GM10847 (cell line): ENCODE measurements around the gene GPC6.

ENCODE experiments used
- POLR2A ChIP-seq: IDR thresholded peaks from 2 replicates; pipeline ENCODE4 v1.6.1; 2011; ENCODE audit not compliant: insufficient read length; ENCODE audit errors: extremely low read depth

The GPC6 gene

GRCh38 chr13:93283255-93283654, 56.6 kb downstream of the GPC6 start:
- TF ChIP-seq POLR2A = no peak

- no peak for TF ChIP-seq POLR2A
These were observed 57.5 kb downstream of the GPC6 start for GRCh38 chr13:93284064-93284463.

DNA sequence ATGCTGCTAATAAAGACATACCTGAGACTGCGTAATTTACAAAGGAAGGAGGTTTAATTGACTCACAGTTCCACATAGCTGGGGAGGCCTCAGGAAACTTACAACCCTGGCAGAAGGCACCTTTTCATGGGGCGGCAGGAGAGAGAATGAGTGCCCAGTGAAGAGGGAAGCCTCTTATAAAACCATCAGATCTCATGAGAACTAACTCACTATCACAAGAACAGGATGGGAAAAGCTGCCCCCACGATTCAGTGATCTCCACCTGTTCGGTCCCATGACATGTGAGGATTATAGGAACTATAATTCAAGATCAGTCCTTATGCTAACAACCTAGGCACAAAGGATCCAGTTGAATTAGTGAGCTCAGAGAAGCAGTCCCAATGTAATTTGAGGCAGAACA, 59.4 kb downstream of the GPC6 start:
- TF ChIP-seq POLR2A = no peak

GRCh38 chr13:93289053-93289452, 62.4 kb downstream of the GPC6 start:
- TF ChIP-seq POLR2A = no peak

GRCh38 chr13:93289842-93290241, 63.2 kb downstream of the GPC6 start:
- TF ChIP-seq POLR2A = no peak

- no peak for TF ChIP-seq POLR2A
These were observed 63.9 kb downstream of the GPC6 start for GRCh38 chr13:93290503-93290902.

GRCh38 chr13:93292366-93292765, 65.8 kb downstream of the GPC6 start:
- no peak for TF ChIP-seq POLR2A

DNA sequence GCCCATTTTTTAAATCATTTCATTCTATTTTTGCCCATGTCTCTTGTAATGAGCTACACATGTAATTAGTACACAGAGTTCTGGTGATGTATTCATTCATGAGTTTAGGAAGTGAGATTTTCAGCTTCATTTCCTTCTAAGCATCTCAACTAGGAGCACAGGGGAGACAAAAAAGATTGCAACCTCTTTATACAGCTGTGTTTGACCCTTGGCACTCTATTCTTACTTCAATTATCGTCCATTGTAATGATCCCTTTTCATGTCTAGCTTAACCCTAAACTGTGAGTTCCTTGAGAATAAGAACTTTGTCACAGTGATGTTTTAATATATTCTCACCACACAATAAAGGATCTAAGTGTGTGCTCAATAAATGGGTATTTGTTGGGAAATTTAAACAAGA, 67.1 kb downstream of the GPC6 start:
- no peak for TF ChIP-seq POLR2A

GRCh38 chr13:93296584-93296983, 70.0 kb downstream of the GPC6 start:
- no peak for TF ChIP-seq POLR2A

DNA sequence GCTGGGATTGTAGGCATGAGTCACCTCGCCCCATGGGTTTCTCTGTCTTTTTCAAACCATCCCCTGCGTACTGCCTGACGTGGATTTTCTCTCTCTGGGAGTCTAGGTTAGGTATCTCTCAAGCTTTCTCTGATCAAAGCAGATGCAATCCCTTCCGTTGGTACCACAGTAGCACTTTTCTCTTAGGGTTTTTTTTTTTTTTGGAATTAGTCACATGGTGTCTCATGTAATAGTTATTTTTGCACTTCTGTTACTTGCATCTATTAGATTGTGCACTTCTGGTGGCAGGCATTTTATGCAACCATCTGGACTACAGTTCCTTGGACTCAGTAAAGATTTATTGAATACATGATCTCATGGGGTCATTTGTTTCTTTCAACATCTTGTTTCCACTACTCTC, 72.1 kb downstream of the GPC6 start:
- no peak for TF ChIP-seq POLR2A

DNA sequence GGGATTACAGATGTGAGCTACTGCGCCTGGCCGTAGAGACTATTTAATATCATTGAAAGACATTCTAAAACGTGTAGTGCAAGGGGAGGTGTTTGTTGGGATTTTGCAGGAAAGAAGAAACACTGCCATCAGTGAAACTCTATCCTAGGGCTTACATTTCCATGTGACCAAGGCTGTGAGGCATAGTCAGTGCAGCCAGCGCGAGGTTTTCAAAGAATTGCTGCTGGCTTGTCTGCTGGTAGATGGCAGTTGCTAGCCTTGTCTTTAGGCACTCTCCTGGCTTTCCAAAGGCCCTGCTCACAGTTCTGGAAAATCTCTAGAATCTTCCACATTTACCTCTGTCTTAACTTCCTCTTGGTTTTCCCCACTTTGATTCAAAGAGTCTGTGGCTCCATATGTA, 77.5 kb downstream of the GPC6 start:
- TF ChIP-seq POLR2A = no peak

DNA sequence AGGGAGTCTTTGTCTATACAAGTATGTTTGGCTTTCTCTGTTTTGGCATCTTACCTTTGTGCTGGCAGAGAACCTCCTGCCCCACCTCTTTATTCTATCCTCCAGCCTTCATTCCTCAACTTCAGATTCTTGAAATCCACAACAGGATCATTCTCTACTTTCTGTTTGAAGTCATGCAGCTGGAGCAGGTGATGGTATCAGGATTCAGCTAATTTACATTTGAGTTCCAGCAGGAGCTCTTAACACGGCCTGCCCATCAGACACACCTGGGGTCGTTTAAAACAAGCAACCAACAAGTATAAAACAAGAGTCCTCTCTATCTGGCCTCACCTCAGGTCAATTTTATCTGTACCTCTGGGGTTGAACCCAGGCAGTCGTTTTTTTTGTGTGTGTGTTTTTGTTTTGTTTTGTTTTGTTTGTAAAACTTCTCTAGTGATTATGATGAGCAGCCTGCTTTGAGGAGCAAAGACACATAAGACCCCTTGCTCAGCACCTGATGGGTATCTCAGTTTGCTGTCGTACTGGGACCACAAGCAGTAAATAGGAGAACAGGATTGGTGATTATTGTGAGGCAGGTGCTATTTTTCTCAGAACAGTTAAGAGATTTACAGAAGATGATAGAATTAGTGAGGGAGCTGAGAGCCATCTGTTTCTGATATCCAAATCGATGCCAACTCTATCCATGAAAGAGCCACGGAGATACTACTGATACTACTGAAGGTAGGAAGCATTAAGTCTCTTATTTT, 78.4 kb downstream of the GPC6 start:
- no peak for TF ChIP-seq POLR2A

DNA sequence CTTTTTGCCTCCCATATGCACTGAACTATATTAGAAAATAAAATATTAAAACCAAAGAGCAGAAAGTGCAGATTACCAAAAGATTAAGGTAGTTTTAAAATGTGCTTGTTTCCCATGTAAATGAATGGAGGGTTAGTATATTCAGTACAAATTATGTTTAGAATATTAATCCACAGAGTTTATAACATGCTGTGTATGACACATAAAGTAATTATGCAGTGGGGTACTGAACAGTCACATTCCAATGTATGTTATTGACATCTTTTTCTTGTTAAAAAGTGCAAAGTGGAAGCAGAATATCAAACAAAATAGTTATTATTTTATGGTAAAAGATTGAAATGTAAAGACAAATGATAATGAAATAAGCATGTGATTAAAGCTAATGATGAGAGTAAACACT, 79.3 kb downstream of the GPC6 start:
- TF ChIP-seq POLR2A = no peak

- no peak for TF ChIP-seq POLR2A
These were observed 80.5 kb downstream of the GPC6 start for GRCh38 chr13:93307136-93307535.

GRCh38 chr13:93307651-93308050, 81.0 kb downstream of the GPC6 start:
- TF ChIP-seq POLR2A = no peak

- no peak for TF ChIP-seq POLR2A
These were observed 83.4 kb downstream of the GPC6 start for GRCh38 chr13:93309886-93310523.

GRCh38 chr13:93316841-93317240, 90.2 kb downstream of the GPC6 start:
- TF ChIP-seq POLR2A = no peak

GRCh38 chr13:93318534-93319254, 92.1 kb downstream of the GPC6 start:
- no peak for TF ChIP-seq POLR2A
